Measurements from ENCODE around the gene RUSF1.
"Not testable (repeated sequence)": the region's sequence is repeated elsewhere in the genome, so short reads cannot be mapped to it uniquely, and the experiment has no call there.

Gene RUSF1

DNA sequence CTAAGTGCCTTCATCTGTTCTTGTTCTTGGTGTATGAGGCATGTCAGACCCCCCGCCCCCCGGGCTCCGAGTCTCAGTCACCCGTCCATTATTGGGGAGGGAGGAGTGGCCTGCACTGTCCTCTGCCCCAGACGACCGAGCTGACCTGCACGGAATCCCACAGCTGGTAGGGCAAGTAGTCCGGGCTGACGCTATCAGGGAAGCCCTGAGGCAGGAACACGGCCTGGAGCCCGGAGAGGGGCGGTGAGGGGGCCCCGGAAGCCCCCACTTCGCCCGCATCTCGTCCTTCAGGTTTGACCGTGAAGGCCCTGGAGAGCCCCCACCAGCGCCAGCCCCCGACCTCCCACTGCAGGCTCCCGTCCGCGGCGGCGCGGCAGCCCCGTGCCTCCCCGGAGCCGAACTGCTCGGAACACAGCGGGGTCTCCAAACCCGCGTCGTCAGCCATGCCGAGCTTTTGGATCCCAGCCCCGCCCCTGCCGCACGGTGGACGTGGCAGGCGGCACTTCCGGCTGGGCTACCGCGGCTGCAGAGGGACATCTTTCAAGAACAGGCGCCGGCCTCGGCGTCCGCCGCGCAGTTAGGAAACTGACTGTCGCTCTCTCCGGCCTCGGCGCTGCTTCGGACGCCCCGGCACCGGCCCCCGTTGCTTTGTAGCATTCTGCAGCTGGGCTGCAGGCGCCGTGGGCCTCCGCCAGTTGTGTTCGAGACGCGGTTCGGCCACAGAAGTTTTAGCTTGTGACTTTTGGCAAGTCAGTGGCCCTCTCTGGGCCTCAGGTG is at the start of gene RUSF1:
Gene RUSF1 (minus strand): TSS at position 463 of the 777 bp plus-strand sequence. CDS start 18 bp downstream, at position 445.
- peak; percentile 89 for DNase-seq

DNA sequence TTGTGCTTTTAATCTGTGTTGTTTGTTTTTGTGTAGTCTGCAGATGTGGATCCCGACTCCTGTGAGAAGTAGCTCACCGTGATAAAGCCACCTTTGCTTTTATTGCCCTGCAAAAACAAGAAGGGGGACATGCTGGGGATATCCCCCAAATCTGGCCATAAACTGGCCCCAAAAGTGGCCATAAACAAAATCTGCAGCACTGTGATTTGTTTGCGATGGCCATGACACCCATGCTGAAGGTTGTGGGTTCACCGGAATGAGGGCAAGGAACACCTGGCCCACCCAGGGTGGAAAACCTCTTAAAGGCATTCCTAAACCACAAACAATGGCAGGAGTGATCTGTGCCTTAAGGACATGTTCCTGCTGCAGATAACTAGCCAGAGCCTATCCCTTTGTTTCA is 34.6 kb upstream of the RUSF1 start:
- DNase-seq: no peak

DNA sequence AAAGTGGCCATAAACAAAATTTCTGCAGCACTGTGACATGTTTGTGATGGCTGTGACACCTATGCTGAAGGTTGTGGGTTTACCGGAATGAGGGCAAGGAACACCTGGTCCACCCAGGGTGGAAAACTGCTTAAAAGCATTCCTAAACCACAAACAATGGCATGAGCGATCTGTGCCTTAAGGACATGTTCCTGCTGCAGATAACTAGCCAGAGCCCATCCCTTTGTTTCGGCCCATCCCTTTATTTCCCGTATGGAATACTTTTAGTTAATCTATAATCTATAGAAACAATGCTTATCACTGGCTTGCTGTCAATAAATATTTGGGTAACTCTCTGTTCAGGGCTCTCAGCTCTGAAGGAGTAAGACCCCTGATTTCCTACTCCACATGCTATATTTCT is 31.6 kb upstream of the RUSF1 start:
- DNase-seq: not testable (repeated sequence)

- DNase-seq: not testable (repeated sequence)
Observed at GRCh38 chr16:31538243-31538598, 30.0 kb upstream of the RUSF1 start.

GRCh38 chr16:31537362-31538242 is 29.4 kb upstream of the RUSF1 start:
- no peak for DNase-seq

DNA sequence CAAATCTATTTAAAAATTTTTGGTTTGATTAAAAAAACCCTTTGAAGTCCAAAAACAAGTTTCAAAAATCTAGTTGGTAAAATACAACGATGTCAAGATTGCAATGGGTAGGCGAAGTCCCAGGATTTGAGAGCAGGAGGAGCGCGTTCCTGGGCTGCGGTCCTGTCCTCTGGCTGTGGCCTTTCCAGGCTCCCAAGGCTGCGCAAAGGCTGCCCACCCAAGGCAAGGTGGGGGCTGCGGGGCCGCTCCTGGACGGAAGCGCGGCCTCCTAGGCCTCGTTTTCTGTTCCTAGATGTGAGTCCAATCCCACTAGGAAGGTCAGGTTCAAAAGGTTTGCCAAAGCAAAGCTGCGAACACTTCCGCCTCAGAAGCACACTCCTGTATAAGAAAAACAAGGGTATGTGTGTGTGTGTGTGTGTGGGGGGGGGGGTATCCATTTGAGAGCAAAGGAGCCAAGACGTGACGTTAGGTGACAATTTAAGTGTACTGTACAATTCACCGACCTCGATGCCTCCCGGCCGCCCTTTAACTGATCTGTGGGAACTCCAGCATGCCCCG is 28.7 kb upstream of the RUSF1 start:
- no peak for DNase-seq

GRCh38 chr16:31535737-31536136 is 27.5 kb upstream of the RUSF1 start:
- DNase-seq: no peak

- DNase-seq: no peak
Observed at GRCh38 chr16:31532896-31533295, 24.7 kb upstream of the RUSF1 start.

- no peak for DNase-seq
Observed at GRCh38 chr16:31532120-31532519, 23.9 kb upstream of the RUSF1 start.

DNA sequence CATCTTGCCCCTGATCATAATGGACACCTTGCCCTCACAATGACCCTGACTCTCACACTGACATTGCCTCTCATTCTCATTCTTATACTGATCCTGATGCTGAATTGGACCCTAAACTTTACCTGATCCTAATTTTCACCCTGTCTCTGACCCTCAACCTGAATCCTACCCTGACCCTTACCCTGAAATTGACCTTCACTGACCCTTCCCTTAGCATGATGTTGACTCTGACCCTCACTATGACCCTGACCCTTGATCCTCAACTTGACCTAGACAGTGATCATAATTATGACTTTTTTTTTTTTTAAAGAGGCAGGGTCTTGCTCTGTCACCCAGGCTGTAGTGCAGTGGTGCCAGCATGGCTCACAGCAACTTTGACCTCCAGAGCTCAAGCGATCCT is 22.9 kb upstream of the RUSF1 start:
- DNase-seq: no peak

GRCh38 chr16:31530405-31530804 is 22.2 kb upstream of the RUSF1 start:
- no peak for DNase-seq

DNA sequence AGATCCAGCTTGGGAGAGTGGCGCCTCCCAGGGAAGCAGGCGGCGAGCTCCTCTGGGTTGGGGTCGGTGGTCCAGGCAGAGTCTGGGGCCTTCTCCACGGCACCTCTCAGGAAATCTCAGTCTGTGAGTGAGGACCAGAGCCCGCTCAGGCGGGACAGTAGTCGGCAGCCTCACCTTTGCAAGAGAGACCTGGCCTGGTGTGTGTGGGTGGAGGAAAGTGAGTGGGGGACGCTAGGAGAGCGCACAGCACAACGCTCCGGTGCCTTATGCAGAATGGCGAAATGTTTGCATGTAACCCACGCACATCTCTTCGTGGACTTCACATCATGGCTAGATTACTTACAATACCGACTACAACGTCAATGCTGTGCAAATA is 21.7 kb upstream of the RUSF1 start:
- DNase-seq: no peak

GRCh38 chr16:31529108-31529936 is 21.1 kb upstream of the RUSF1 start:
- DNase-seq: no peak

GRCh38 chr16:31528523-31529107 is 20.4 kb upstream of the RUSF1 start:
- DNase-seq: no peak

- DNase-seq: no peak
Observed at GRCh38 chr16:31527734-31528274, 19.6 kb upstream of the RUSF1 start, which contains the start of gene AHSP. Gene AHSP, plus strand, starts transcription at chr16:31527900. Its CDS starts 240 bp downstream, at chr16:31528140.

DNA sequence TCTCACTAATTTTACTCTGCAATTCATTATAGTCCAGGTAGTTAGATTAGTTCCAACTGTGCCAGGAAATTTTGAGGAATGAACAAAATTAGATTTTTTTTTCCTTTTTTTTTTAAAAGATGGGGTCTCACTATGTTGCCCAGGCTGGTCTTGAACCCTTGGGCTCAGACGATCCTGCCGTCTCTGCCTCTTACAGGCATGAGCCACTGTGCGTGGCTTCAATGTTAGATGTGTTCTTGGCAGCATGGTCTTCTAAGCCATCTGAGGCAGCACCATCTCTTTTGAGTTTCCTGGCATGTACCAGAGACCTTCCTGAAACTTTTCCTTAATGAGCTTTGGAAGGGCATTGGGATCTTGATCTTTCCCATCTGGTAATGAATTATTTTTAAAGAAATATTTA is 16.9 kb upstream of the RUSF1 start:
- DNase-seq: no peak

- DNase-seq: not testable (repeated sequence)
Observed at GRCh38 chr16:31523768-31524167, 15.6 kb upstream of the RUSF1 start.

- no peak for DNase-seq
Observed at GRCh38 chr16:31522071-31522470, 13.9 kb upstream of the RUSF1 start.

DNA sequence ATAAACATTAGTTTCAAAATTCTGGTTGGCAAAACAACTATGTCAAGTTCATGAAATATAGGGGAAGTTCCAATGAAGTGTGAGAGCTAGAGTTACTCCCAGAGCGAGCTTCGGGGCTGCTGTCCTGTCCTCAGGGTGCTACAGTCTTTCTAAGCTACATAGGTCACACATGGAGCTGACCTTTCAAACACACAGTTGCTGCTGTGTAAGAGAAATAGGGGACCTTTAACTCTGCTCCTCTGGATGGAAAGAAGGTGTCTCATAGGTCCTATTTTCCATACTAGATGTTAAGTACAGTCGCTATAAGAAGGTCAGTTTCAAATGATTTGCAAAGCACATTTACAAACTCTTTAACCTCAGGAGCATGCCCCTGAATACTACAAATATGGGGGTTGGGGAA is 13.2 kb upstream of the RUSF1 start:
- no peak for DNase-seq

- no peak for DNase-seq
Observed at GRCh38 chr16:31519759-31520431, 11.7 kb upstream of the RUSF1 start.

- no peak for DNase-seq
Observed at GRCh38 chr16:31517800-31518402, 9.7 kb upstream of the RUSF1 start.
